ENCODE data around the gene BABAM2.

- TF ChIP-seq CTCF (IDR thresholded peaks at IDR 0.05 in 4 of 5, conservative IDR thresholded peaks at IDR 0.05 in 1 of 5) (no peak), POLR2A (IDR thresholded peaks at IDR 0.05) (no peak)
These were observed 93.6 kb downstream of the BABAM2 start for GRCh38 chr2:27984153-27984552.

Data from gastrocnemius medialis (tissue), 4 donors.